ENCODE data around the gene ABCG1.

The ABCG1 gene

GRCh38 chr21:42218836-42219605 lies at the start of gene ABCG1:
Gene ABCG1 (plus strand): TSS chr21:42219140. CDS start chr21:42219263, 123 bp downstream.
- TF ChIP-seq CTCF (conservative IDR thresholded peaks at IDR 0.05), result no peak
- H3K27ac ChIP-seq, result peak within 1 kb of the TSS; percentile 85

- no peak for TF ChIP-seq CTCF (conservative IDR thresholded peaks at IDR 0.05)
- no peak overlapping the region for H3K27ac ChIP-seq
Observed at GRCh38 chr21:42169758-42170157, 49.2 kb upstream of the ABCG1 start.

- H3K27ac ChIP-seq, result no peak overlapping the region
- no peak for TF ChIP-seq CTCF (conservative IDR thresholded peaks at IDR 0.05)
Observed at GRCh38 chr21:42171091-42172053, 47.6 kb upstream of the ABCG1 start.

- no peak for TF ChIP-seq CTCF (conservative IDR thresholded peaks at IDR 0.05)
- H3K27ac ChIP-seq, result no peak overlapping the region
Observed at GRCh38 chr21:42172596-42173483, 46.1 kb upstream of the ABCG1 start.

- no peak for TF ChIP-seq CTCF (conservative IDR thresholded peaks at IDR 0.05)
Observed at GRCh38 chr21:42174173-42174572, 44.8 kb upstream of the ABCG1 start.

GRCh38 chr21:42175110-42175710 lies 43.7 kb upstream of the ABCG1 start:
- no peak overlapping the region for H3K27ac ChIP-seq
- no peak for TF ChIP-seq CTCF (conservative IDR thresholded peaks at IDR 0.05)

More at GRCh38 chr21:42174173-42174572, 44.8 kb upstream of the ABCG1 start:
- no peak overlapping the region for H3K27ac ChIP-seq

Measured in VCaP (cell line).